Measurements from ENCODE around the gene KCNB1. TPM values are rescaled to one million over a fixed set of nuclear protein-coding genes. Genes with fewer than 3 reads are reported as not detected.

KCNB1 gene
- total and polyA plus RNA-seq, 2 experiments from 2014 or later = 0.11 to 0.13 TPM

DNA sequence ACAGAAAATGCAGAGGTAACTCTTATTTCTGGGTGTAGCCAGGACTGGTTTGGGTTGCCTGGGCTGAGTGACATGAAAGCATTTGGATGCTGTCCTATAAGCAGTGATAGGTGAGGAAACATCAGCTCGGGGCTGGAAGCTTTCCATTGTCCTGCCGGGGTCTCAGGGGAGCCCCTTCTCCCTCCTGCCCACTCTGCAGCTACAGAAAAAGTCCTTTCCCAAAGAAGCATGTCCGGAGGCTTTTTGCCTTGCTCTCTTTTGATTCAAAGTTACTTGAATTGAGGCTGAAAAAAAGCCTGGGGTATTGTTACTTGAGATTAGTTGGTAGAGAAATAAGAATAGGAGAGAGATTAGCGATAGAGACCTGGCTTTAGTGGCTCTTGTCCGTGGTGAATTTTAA lies 113.9 kb downstream of the KCNB1 start:
- Histone ChIP-seq H3K36me3 (ENCODE audit: low read depth) (no peaks in the 10 kb centered on the region), H3F3A (ENCODE audit: insufficient read depth) (no peaks in the 10 kb centered on the region), H3K27me3 (replicated peaks; ENCODE audit: insufficient read depth) (peaks cover 35% of the 10 kb centered on the region), H3K79me2 (ENCODE audit: insufficient read depth) (no peaks in the 10 kb centered on the region), H2AFZ (no peak overlapping the region), H3K9ac (no peak overlapping the region), H3K27ac (no peak overlapping the region), H3K4me2 (ENCODE audit: unreplicated experiment) (no peak overlapping the region), H3K4me1 (ENCODE audit: insufficient read depth) (no peaks in the 10 kb centered on the region; the same call in 1 of the 2 replicates), H3K9me3 (ENCODE audit: low read depth) (no peaks in the 10 kb centered on the region), H3K4me3 (no peak overlapping the region), H3K9me2 (ENCODE audit: insufficient read depth) (no peaks in the 10 kb centered on the region), H4K20me1 (ENCODE audit: insufficient read depth) (no peaks in the 10 kb centered on the region)
- TF ChIP-seq EZH2phosphoT487 (IDR thresholded peaks at IDR 0.05; ENCODE audit: insufficient read depth, low read depth) (no peak), EZH2 (IDR thresholded peaks at IDR 0.05; ENCODE audit: insufficient read depth, poor library complexity, severe bottlenecking) (no peak)
- 43 to 44% methylated on average over 5 of the region's 5 CpGs for WGBS, 2 experiments (ENCODE audit: low coverage in 1 of 2, low lambda C conversion rate in 2 of 2, missing lambda C conversion rate in 2 of 2)
- in situ Hi-C loops (cut with MboI) = no loop called here
- DNase-seq = no peak

DNA sequence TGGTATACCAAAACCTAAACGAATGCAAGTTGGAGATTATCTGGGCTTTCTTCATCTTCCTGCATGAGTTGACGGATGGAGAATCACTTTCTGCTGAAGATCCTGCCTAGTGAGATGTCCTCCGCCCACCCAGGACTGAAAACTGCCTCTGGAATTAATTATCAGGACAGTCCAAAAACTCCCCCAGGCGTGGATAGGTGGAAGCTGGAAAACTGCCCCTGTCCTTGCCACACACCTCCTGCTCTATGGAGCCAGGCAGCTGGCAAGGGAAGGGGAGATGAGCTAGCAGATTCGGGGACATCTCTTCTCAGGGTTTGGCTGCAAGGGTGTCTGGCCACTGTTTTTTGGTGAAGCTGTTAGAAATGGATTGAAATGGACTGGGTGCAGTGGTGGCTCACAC lies 115.4 kb downstream of the KCNB1 start:
- 17 to 18% methylated on average over 5 of the region's 5 CpGs for WGBS, 2 experiments (ENCODE audit: low coverage in 1 of 2, low lambda C conversion rate in 2 of 2, missing lambda C conversion rate in 2 of 2)
- TF ChIP-seq EZH2phosphoT487 (IDR thresholded peaks at IDR 0.05; ENCODE audit: insufficient read depth, low read depth) (no peak), EZH2 (IDR thresholded peaks at IDR 0.05; ENCODE audit: insufficient read depth, poor library complexity, severe bottlenecking) (no peak)
- no peak overlapping the region for H3K4me3 ChIP-seq

DNA sequence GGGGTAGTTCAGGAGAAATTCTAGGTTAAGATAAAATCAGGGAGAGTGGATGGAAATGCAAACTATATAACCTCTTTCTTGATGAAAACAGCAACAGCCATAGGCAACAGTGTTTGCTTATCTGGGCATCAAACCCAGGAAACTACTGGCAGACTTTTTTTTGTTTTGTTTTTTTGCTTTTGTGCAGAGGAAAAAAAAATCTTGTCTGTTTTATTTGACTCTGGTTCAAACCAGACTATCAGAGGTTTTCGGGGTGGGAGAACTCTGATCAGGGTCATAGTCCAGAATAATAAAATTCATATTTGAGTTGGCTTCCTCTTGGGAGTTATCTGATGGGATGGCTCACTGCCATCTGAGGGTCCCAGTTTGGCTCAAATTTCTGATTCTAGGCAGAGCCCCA lies 115.8 kb downstream of the KCNB1 start:
- Histone ChIP-seq H3K4me3 (no peak overlapping the region), H4K20me1 (ENCODE audit: insufficient read depth) (no peaks in the 10 kb centered on the region), H2AFZ (no peak overlapping the region), H3K9ac (no peak overlapping the region), H3K9me3 (ENCODE audit: low read depth) (no peaks in the 10 kb centered on the region), H3K9me2 (ENCODE audit: insufficient read depth) (no peaks in the 10 kb centered on the region), H3K27me3 (replicated peaks; ENCODE audit: insufficient read depth) (peaks cover 27% of the 10 kb centered on the region), H3K36me3 (ENCODE audit: low read depth) (no peaks in the 10 kb centered on the region), H3K4me2 (ENCODE audit: unreplicated experiment) (no peak overlapping the region), H3K27ac (no peak overlapping the region), H3K79me2 (ENCODE audit: insufficient read depth) (no peaks in the 10 kb centered on the region), H3K4me1 (ENCODE audit: insufficient read depth) (no peaks in the 10 kb centered on the region; the same call in 1 of the 2 replicates), H3F3A (ENCODE audit: insufficient read depth) (no peaks in the 10 kb centered on the region)
- in situ Hi-C loops (cut with MboI) = no loop called here
- 0 to 8% methylated on average over 1 of the region's 1 CpG for WGBS, 2 experiments (ENCODE audit: low coverage in 1 of 2, low lambda C conversion rate in 2 of 2, missing lambda C conversion rate in 2 of 2)
- DNase-seq = no peak
- TF ChIP-seq EZH2 (IDR thresholded peaks at IDR 0.05; ENCODE audit: insufficient read depth, poor library complexity, severe bottlenecking) = no peak
- TF ChIP-seq EZH2phosphoT487 (IDR thresholded peaks at IDR 0.05; ENCODE audit: insufficient read depth, low read depth) = no peak

More for the DNA sequence above, 115.4 kb downstream of the KCNB1 start:
- no peaks in the 10 kb centered on the region for H3K9me2 ChIP-seq (ENCODE audit: insufficient read depth)
- H3K9ac ChIP-seq = no peak overlapping the region
- H4K20me1 ChIP-seq (ENCODE audit: insufficient read depth) = no peaks in the 10 kb centered on the region
- no peak overlapping the region for H3K27ac ChIP-seq
- DNase-seq = peak; percentile 19
- no peak overlapping the region for H2AFZ ChIP-seq
- H3K27me3 ChIP-seq (replicated peaks; ENCODE audit: insufficient read depth) = peaks cover 30% of the 10 kb centered on the region
- no peaks in the 10 kb centered on the region for H3K79me2 ChIP-seq (ENCODE audit: insufficient read depth)
- no peaks in the 10 kb centered on the region; the same call in 1 of the 2 replicates for H3K4me1 ChIP-seq (ENCODE audit: insufficient read depth)
- no peaks in the 10 kb centered on the region for H3F3A ChIP-seq (ENCODE audit: insufficient read depth)
- no peaks in the 10 kb centered on the region for H3K36me3 ChIP-seq (ENCODE audit: low read depth)
- in situ Hi-C loops (cut with MboI) = no loop called here
- H3K4me2 ChIP-seq (ENCODE audit: unreplicated experiment) = no peak overlapping the region
- no peaks in the 10 kb centered on the region for H3K9me3 ChIP-seq (ENCODE audit: low read depth)

DNA sequence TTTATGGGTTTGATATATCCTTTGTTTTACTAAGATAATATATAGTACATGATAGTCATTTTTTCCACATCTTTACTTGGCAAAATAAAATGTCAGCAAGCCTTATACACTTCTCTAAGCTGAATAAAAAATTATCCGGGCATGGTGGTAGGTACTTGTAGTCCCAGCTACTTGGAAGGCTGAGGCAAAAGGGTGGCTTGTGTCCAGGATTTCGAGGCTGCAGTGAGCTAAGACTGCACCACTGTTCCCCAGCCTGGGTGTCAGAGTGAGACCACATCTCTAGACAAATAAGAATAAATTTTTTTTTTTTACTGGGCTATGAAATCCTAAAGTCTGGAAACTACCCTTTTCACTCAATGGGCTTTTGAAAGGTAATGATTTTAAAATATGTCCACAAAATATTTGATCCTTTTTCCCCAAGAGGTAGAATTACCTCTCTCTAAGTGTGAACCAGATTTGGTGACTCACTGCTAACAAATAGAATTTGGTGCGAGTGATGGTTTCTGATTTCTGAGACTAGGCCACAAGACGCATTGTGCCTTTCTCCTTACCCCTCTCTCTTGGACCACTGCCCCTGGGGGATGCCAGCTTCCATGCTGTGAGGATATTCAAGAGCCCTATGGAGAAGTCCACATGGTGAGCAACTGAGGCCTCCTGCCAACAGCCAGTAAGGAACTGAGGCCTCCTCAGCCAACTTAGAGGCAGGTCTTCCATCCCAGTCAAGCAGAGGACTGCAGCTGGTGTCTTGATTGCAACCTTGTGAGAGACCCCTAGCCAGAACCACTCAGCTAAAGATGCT lies 120.4 kb downstream of the KCNB1 start:
- Histone ChIP-seq H3K9ac (no peak overlapping the region), H3K36me3 (ENCODE audit: low read depth) (no peaks in the 10 kb centered on the region), H3K4me1 (ENCODE audit: insufficient read depth) (no peaks in the 10 kb centered on the region; the same call in 1 of the 2 replicates), H4K20me1 (ENCODE audit: insufficient read depth) (no peaks in the 10 kb centered on the region), H3F3A (ENCODE audit: insufficient read depth) (no peaks in the 10 kb centered on the region), H3K4me2 (ENCODE audit: unreplicated experiment) (no peak overlapping the region), H3K27me3 (replicated peaks; ENCODE audit: insufficient read depth) (0 out of 2 replicates have a peak, but pooled peaks cover 4% of the 10 kb centered on the region), H2AFZ (no peak overlapping the region), H3K79me2 (ENCODE audit: insufficient read depth) (no peaks in the 10 kb centered on the region), H3K4me3 (no peak overlapping the region), H3K27ac (no peak overlapping the region), H3K9me3 (ENCODE audit: low read depth) (no peaks in the 10 kb centered on the region), H3K9me2 (ENCODE audit: insufficient read depth) (no peaks in the 10 kb centered on the region)
- DNase-seq = no peak
- TF ChIP-seq EZH2phosphoT487 (IDR thresholded peaks at IDR 0.05; ENCODE audit: insufficient read depth, low read depth) (no peak), EZH2 (IDR thresholded peaks at IDR 0.05; ENCODE audit: insufficient read depth, poor library complexity, severe bottlenecking) (no peak)
- WGBS, 2 experiments (ENCODE audit: low coverage in 1 of 2, low lambda C conversion rate in 2 of 2, missing lambda C conversion rate in 2 of 2) = 36% methylated on average over 4 of the region's 4 CpGs
- in situ Hi-C loops (cut with MboI) = no loop called here
